NB4 (cell line): ENCODE measurements around the gene ESR1.

Source experiments
- DNase-seq: peaks from one replicate; pipeline ENCODE4 v3.0.0; 2010; ENCODE audit warnings: low read depth
- H3K4me3 ChIP-seq: one replicate; pipeline ENCODE4 v1.5.1; 2011; ENCODE audit warnings: mild to moderate bottlenecking, low read depth, low read length, moderate library complexity
- MYC ChIP-seq: IDR thresholded peaks from 2 replicates; pipeline ENCODE4 v1.6.1; 2011; ENCODE audit warnings: low read depth, low read length
- POLR2A ChIP-seq: IDR thresholded peaks from 2 replicates; pipeline ENCODE4 v1.6.1; 2011; ENCODE audit warnings: mild to moderate bottlenecking; ENCODE audit not compliant: insufficient read length; ENCODE audit errors: extremely low read depth
- TF ChIP-seq, protein P1 (sequence below): IDR thresholded peaks from one replicate; pipeline ENCODE4 v1.5.1; 2012; ENCODE audit warnings: low read depth, low read length
- TF ChIP-seq, protein P2 (sequence below): IDR thresholded peaks from 2 replicates; pipeline ENCODE4 v1.6.1; 2011; ENCODE audit warnings: low read depth, low read length

The ESR1 gene

DNA sequence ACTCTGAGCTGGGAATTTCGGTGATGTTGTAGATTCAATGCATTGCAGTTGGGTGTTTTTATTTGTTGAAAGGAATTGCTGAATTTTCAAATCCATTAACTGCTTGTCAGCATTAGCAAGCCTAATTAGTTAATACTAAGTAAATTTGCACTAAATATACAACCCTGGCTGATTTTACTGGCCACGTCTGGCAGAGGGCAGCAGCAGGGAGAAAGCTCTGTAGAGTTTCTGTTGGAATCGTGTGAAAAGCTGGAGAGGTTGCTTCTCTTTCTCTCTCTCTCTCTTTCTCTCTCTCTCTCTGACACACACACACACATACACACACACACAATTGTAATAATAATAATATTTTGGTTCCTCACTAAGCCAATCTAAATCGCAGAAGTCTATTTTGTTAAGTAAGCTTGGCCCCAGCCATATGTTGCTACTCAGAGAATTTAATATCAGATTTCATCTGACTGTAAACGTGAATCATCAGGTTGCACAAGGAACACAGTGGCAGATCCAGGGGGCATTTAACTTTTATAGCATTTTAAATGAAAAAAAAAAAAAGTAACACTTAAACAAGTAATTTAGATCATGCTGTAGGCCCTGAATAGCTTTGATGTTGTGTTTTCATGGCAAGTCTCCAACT lies 289.5 kb downstream of the ESR1 start:
- DNase-seq: no peak
- no peak overlapping the region for H3K4me3 ChIP-seq
- TF ChIP-seq, protein P1, sequence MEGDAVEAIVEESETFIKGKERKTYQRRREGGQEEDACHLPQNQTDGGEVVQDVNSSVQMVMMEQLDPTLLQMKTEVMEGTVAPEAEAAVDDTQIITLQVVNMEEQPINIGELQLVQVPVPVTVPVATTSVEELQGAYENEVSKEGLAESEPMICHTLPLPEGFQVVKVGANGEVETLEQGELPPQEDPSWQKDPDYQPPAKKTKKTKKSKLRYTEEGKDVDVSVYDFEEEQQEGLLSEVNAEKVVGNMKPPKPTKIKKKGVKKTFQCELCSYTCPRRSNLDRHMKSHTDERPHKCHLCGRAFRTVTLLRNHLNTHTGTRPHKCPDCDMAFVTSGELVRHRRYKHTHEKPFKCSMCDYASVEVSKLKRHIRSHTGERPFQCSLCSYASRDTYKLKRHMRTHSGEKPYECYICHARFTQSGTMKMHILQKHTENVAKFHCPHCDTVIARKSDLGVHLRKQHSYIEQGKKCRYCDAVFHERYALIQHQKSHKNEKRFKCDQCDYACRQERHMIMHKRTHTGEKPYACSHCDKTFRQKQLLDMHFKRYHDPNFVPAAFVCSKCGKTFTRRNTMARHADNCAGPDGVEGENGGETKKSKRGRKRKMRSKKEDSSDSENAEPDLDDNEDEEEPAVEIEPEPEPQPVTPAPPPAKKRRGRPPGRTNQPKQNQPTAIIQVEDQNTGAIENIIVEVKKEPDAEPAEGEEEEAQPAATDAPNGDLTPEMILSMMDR: no peak
- TF ChIP-seq, protein P2, sequence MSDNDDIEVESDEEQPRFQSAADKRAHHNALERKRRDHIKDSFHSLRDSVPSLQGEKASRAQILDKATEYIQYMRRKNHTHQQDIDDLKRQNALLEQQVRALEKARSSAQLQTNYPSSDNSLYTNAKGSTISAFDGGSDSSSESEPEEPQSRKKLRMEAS: no peak
- TF ChIP-seq POLR2A (no peak), MYC (no peak)

DNA sequence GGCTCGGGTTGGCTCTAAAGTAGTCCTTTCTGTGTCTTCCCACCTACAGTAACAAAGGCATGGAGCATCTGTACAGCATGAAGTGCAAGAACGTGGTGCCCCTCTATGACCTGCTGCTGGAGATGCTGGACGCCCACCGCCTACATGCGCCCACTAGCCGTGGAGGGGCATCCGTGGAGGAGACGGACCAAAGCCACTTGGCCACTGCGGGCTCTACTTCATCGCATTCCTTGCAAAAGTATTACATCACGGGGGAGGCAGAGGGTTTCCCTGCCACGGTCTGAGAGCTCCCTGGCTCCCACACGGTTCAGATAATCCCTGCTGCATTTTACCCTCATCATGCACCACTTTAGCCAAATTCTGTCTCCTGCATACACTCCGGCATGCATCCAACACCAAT lies 291.2 kb downstream of the ESR1 start:
- no peak for DNase-seq
- TF ChIP-seq, protein P1: no peak
- no peak for TF ChIP-seq POLR2A
- TF ChIP-seq MYC: no peak
- TF ChIP-seq, protein P2: no peak
- H3K4me3 ChIP-seq: no peak overlapping the region

DNA sequence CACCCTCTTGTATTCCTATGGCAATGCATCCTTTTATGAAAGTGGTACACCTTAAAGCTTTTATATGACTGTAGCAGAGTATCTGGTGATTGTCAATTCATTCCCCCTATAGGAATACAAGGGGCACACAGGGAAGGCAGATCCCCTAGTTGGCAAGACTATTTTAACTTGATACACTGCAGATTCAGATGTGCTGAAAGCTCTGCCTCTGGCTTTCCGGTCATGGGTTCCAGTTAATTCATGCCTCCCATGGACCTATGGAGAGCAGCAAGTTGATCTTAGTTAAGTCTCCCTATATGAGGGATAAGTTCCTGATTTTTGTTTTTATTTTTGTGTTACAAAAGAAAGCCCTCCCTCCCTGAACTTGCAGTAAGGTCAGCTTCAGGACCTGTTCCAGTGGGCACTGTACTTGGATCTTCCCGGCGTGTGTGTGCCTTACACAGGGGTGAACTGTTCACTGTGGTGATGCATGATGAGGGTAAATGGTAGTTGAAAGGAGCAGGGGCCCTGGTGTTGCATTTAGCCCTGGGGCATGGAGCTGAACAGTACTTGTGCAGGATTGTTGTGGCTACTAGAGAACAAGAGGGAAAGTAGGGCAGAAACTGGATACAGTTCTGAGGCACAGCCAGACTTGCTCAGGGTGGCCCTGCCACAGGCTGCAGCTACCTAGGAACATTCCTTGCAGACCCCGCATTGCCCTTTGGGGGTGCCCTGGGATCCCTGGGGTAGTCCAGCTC lies 292.1 kb downstream of the ESR1 start:
- DNase-seq: no peak

DNA sequence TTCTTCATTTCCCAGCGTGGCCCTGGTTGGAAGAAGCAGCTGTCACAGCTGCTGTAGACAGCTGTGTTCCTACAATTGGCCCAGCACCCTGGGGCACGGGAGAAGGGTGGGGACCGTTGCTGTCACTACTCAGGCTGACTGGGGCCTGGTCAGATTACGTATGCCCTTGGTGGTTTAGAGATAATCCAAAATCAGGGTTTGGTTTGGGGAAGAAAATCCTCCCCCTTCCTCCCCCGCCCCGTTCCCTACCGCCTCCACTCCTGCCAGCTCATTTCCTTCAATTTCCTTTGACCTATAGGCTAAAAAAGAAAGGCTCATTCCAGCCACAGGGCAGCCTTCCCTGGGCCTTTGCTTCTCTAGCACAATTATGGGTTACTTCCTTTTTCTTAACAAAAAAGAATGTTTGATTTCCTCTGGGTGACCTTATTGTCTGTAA lies 292.7 kb downstream of the ESR1 start:
- DNase-seq: peak; percentile 43
- TF ChIP-seq POLR2A (no peak), MYC (no peak)
- TF ChIP-seq, protein P1: no peak
- TF ChIP-seq, protein P2: no peak
- H3K4me3 ChIP-seq: no peak overlapping the region

More for the DNA sequence above, 292.1 kb downstream of the ESR1 start:
- TF ChIP-seq, protein P2: no peak
- TF ChIP-seq, protein P1: no peak
- TF ChIP-seq POLR2A (no peak), MYC (no peak)
- H3K4me3 ChIP-seq: no peak overlapping the region

DNA sequence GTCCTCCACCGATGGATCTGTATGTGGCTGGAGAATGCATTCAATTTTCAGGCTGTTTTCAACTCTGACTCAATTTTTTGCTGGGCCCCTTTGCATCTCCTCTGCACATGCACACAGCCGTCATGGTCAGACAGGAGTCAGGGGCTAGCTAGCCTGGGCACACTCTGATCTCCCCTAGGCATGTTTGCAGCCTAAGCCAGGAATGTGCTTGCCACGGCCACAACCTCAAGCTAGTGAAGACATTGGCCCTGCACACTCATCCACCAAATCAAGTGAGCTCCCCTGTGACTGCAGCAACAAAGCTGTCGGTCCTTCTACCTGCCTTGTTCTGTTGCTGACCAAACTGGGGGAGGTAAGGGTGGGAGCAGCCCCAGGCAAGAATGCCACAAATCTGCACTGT lies 300.5 kb downstream of the ESR1 start:
- TF ChIP-seq, protein P2: no peak
- TF ChIP-seq MYC (no peak), POLR2A (no peak)
- TF ChIP-seq, protein P1: no peak
- DNase-seq: no peak
- H3K4me3 ChIP-seq: no peak overlapping the region
